Ishikawa (cell line): ENCODE measurements around the gene KLK12.

Experiments
- CEBPB ChIP-seq: IDR thresholded peaks from 2 replicates; pipeline ENCODE4 v1.6.1; 2012
- CREB1 ChIP-seq: IDR thresholded peaks from 2 replicates; pipeline ENCODE4 v1.6.1; 2012; ENCODE audit warnings: low read depth
- EGR1 ChIP-seq: IDR thresholded peaks from 2 replicates; pipeline ENCODE4 v1.6.1; 2012
- EP300 ChIP-seq: IDR thresholded peaks from 2 replicates; pipeline ENCODE4 v1.6.1; 2012; ENCODE audit warnings: borderline replicate concordance
- FOXM1 ChIP-seq: IDR thresholded peaks from 2 replicates; pipeline ENCODE4 v1.6.1; 2012; ENCODE audit warnings: low read depth, borderline replicate concordance
- MAX ChIP-seq: IDR thresholded peaks from 2 replicates; pipeline ENCODE4 v1.6.1; 2012
- NFIC ChIP-seq: IDR thresholded peaks from 2 replicates; pipeline ENCODE4 v1.6.1; 2012
- RAD21 ChIP-seq: IDR thresholded peaks from 2 replicates; pipeline ENCODE4 v1.6.1; 2012; ENCODE audit warnings: low read depth
- TAF1 ChIP-seq: IDR thresholded peaks from 2 replicates; pipeline ENCODE4 v1.6.1; 2012; ENCODE audit warnings: low read depth, mild to moderate bottlenecking
- TCF12 ChIP-seq: IDR thresholded peaks from 2 replicates; pipeline ENCODE4 v1.6.1; 2012; ENCODE audit warnings: low read depth
- TEAD4 ChIP-seq: IDR thresholded peaks from 2 replicates; pipeline ENCODE4 v1.6.1; 2012
- USF1 ChIP-seq: IDR thresholded peaks from 2 replicates; pipeline ENCODE4 v1.6.1; 2012
- YY1 ChIP-seq: IDR thresholded peaks from 2 replicates; pipeline ENCODE4 v1.6.1; 2012; ENCODE audit warnings: low read depth
- ZBTB7A ChIP-seq: IDR thresholded peaks from 2 replicates; pipeline ENCODE4 v1.6.1; 2012; ENCODE audit warnings: low read depth
- TF ChIP-seq, protein P1 (sequence below): IDR thresholded peaks from 2 replicates; pipeline ENCODE4 v1.6.1; 2012; ENCODE audit warnings: low read depth, mild to moderate bottlenecking

The KLK12 gene

DNA sequence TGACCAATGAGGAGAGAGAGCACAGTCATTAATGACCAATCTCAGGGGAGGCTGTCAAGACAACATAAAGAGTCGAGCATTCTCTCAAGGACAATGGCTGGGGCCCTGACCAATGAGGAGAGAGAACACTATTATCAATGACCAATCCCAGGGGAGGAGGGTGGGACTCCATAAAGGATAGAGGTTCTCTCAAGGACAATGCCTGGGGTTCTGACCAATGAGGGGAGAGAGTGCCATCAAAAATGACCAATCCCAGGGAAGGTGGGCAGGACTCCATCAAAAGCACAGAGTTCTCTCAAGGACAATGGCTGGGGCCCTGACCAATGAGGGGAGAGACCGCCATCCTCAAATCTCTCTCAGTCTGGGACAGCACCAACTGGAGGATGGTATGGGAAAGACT lies 5.1 kb downstream of the KLK12 start:
- no peak for TF ChIP-seq TEAD4
- TF ChIP-seq ZBTB7A = no peak
- TF ChIP-seq CEBPB = no peak
- no peak for TF ChIP-seq NFIC
- no peak for TF ChIP-seq EGR1
- TF ChIP-seq CREB1 = no peak
- TF ChIP-seq, protein P1, sequence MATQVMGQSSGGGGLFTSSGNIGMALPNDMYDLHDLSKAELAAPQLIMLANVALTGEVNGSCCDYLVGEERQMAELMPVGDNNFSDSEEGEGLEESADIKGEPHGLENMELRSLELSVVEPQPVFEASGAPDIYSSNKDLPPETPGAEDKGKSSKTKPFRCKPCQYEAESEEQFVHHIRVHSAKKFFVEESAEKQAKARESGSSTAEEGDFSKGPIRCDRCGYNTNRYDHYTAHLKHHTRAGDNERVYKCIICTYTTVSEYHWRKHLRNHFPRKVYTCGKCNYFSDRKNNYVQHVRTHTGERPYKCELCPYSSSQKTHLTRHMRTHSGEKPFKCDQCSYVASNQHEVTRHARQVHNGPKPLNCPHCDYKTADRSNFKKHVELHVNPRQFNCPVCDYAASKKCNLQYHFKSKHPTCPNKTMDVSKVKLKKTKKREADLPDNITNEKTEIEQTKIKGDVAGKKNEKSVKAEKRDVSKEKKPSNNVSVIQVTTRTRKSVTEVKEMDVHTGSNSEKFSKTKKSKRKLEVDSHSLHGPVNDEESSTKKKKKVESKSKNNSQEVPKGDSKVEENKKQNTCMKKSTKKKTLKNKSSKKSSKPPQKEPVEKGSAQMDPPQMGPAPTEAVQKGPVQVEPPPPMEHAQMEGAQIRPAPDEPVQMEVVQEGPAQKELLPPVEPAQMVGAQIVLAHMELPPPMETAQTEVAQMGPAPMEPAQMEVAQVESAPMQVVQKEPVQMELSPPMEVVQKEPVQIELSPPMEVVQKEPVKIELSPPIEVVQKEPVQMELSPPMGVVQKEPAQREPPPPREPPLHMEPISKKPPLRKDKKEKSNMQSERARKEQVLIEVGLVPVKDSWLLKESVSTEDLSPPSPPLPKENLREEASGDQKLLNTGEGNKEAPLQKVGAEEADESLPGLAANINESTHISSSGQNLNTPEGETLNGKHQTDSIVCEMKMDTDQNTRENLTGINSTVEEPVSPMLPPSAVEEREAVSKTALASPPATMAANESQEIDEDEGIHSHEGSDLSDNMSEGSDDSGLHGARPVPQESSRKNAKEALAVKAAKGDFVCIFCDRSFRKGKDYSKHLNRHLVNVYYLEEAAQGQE = no peak
- no peak for TF ChIP-seq YY1
- no peak for TF ChIP-seq FOXM1
- no peak for TF ChIP-seq TAF1
- TF ChIP-seq MAX = no peak
- no peak for TF ChIP-seq EP300
- no peak for TF ChIP-seq RAD21
- no peak for TF ChIP-seq USF1
- no peak for TF ChIP-seq TCF12

DNA sequence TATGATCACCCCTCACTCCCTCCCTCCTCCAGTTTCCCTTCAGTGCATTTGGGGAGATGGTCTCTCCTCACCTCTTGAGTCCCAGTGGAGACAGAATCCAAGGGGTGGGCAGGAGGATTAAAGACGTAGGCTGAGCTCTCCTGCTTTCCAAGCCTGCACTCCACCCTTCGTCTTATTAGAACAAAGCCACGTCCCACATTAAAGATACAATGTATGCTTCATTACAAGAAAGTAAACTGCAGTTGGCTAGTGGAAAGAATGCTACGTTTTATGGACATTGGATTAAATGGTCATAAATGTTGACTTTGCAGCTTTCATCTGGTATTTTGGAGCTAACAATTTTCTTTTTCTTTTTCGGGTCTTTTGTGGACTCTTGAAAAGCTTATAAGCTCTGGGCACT lies 6.9 kb downstream of the KLK12 start:
- TF ChIP-seq EGR1 (no peak), YY1 (no peak)

GRCh38 chr19:51027126-51027806 lies 7.5 kb downstream of the KLK12 start:
- TF ChIP-seq EP300 (no peak), CREB1 (no peak), TCF12 (no peak), EGR1 (no peak), NFIC (no peak), RAD21 (no peak), FOXM1 (no peak), ZBTB7A (no peak), MAX (no peak), USF1 (no peak), YY1 (no peak), TEAD4 (no peak), TAF1 (no peak), CEBPB (no peak)
- TF ChIP-seq, protein P1 = no peak

- no peak for TF ChIP-seq EGR1
- TF ChIP-seq CEBPB = no peak
- TF ChIP-seq TEAD4 = no peak
- TF ChIP-seq YY1 = no peak
- TF ChIP-seq ZBTB7A = no peak
- no peak for TF ChIP-seq EP300
- TF ChIP-seq, protein P1 = no peak
- TF ChIP-seq TCF12 = no peak
- no peak for TF ChIP-seq FOXM1
- TF ChIP-seq RAD21 = no peak
- TF ChIP-seq CREB1 = no peak
- no peak for TF ChIP-seq USF1
- TF ChIP-seq TAF1 = no peak
- TF ChIP-seq MAX = no peak
- TF ChIP-seq NFIC = no peak
Observed at GRCh38 chr19:51026554-51026831, 8.3 kb downstream of the KLK12 start, which contains the start of gene KLK11. KLK11 (minus strand) TSS chr19:51026616; CDS start chr19:51025631, 985 bp downstream.
